Measurements from ENCODE around the gene PRKAR2B. TPM values are rescaled to one million over a fixed set of nuclear protein-coding genes. Genes with fewer than 3 reads are reported as not detected.
A peak's percentile ranks its signal among the peaks of the same experiment; 100 is the strongest.

Gene PRKAR2B
- total RNA-seq, 2 donors from 2014 or later = 3.9 to 5.3 TPM

- TF ChIP-seq, protein P1, sequence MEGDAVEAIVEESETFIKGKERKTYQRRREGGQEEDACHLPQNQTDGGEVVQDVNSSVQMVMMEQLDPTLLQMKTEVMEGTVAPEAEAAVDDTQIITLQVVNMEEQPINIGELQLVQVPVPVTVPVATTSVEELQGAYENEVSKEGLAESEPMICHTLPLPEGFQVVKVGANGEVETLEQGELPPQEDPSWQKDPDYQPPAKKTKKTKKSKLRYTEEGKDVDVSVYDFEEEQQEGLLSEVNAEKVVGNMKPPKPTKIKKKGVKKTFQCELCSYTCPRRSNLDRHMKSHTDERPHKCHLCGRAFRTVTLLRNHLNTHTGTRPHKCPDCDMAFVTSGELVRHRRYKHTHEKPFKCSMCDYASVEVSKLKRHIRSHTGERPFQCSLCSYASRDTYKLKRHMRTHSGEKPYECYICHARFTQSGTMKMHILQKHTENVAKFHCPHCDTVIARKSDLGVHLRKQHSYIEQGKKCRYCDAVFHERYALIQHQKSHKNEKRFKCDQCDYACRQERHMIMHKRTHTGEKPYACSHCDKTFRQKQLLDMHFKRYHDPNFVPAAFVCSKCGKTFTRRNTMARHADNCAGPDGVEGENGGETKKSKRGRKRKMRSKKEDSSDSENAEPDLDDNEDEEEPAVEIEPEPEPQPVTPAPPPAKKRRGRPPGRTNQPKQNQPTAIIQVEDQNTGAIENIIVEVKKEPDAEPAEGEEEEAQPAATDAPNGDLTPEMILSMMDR (IDR thresholded peaks at IDR 0.05) = no peak
- Histone ChIP-seq H3K36me3 (peaks cover 30% of the 10 kb centered on the region), H3K4me1 (ENCODE audit: control insufficient read depth in 1 of 2, low read depth in 2 of 2) (peaks cover 0 to 10% of the 10 kb centered on the region in 2 donors), H3K4me3 (no peak overlapping the region), H3K27ac (no peak overlapping the region), H3K9me3 (no peaks in the 10 kb centered on the region), H3K27me3 (replicated peaks; ENCODE audit: insufficient read depth) (no peaks in the 10 kb centered on the region)
- no peak for DNase-seq (ENCODE audit: low spot score)
- no peak for ATAC-seq (ENCODE audit: insufficient number of reproducible peaks, low FRiP score, low read depth)
Observed at GRCh38 chr7:107194052-107194451, 149.5 kb downstream of the PRKAR2B start.

GRCh38 chr7:107196834-107197610, 152.5 kb downstream of the PRKAR2B start:
- DNase-seq (ENCODE audit: low spot score) = no peak
- no peak overlapping the region for H3K27ac ChIP-seq
- no peak overlapping the region for H3K4me3 ChIP-seq
- no peaks in the 10 kb centered on the region for H3K27me3 ChIP-seq (replicated peaks; ENCODE audit: insufficient read depth)
- peaks cover 50% of the 10 kb centered on the region for H3K36me3 ChIP-seq
- H3K4me1 ChIP-seq (ENCODE audit: control insufficient read depth in 1 of 2, low read depth in 2 of 2) = peaks cover 0 to 10% of the 10 kb centered on the region in 2 donors
- ATAC-seq (ENCODE audit: insufficient number of reproducible peaks, low FRiP score, low read depth) = no peak
- no peaks in the 10 kb centered on the region for H3K9me3 ChIP-seq
- TF ChIP-seq, protein P1 (IDR thresholded peaks at IDR 0.05) = no peak

DNA sequence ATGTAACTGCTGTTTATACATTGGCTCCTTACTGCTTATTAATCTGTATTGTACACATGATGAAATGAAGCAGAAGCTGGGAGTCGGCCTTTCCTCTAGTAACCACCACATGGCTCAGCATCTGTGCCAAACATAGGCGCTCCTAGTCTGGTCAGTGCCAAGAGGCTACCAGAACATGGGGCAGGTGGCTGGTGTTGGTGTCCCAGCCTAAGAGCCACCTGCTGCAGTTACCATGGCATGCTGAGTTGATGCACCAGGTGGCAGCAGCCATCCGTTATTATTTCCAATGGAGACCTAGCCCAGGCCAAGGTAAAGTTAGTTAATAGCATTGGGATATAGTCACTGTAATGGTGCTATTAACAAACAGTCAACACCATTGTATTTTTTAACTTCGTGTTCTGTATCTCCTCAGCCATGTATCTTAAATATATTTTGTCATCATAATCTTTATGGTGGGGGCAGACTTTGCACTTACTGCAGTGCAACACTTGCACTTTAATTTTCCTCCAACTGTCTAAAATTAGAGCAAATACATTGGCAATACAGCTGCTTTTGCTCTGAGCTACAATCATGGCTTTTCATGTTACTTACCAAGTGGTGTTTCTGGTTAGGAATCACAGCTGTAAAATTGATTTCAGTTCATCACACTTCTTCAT, 157.4 kb downstream of the PRKAR2B start:
- Histone ChIP-seq H3K36me3 (peaks cover 52% of the 10 kb centered on the region), H3K9me3 (no peaks in the 10 kb centered on the region), H3K27ac (no peak overlapping the region), H3K4me3 (no peak overlapping the region), H3K4me1 (ENCODE audit: control insufficient read depth in 1 of 2, low read depth in 2 of 2) (peaks cover 0 to 5% of the 10 kb centered on the region in 2 donors), H3K27me3 (replicated peaks; ENCODE audit: insufficient read depth) (no peaks in the 10 kb centered on the region)
- TF ChIP-seq, protein P1 (IDR thresholded peaks at IDR 0.05) = peak; percentile 23
- DNase-seq (ENCODE audit: low spot score) = no peak
- ATAC-seq (ENCODE audit: insufficient number of reproducible peaks, low FRiP score, low read depth) = no peak

- Histone ChIP-seq H3K27me3 (replicated peaks; ENCODE audit: insufficient read depth) (no peaks in the 10 kb centered on the region), H3K4me1 (ENCODE audit: control insufficient read depth in 1 of 2, low read depth in 2 of 2) (peaks cover 0 to 22% of the 10 kb centered on the region in 2 donors), H3K36me3 (peaks cover 45% of the 10 kb centered on the region), H3K9me3 (no peaks in the 10 kb centered on the region), H3K4me3 (no peak overlapping the region), H3K27ac (no peak overlapping the region)
- ATAC-seq (ENCODE audit: insufficient number of reproducible peaks, low FRiP score, low read depth) (no peak), DNase-seq (ENCODE audit: low spot score) (no peak)
- TF ChIP-seq, protein P1 (IDR thresholded peaks at IDR 0.05) = no peak
Observed at GRCh38 chr7:107203607-107204006, 159.1 kb downstream of the PRKAR2B start.

GRCh38 chr7:107206136-107206535, 161.6 kb downstream of the PRKAR2B start:
- H3K4me3 ChIP-seq = no peak overlapping the region
- ATAC-seq (ENCODE audit: insufficient number of reproducible peaks, low FRiP score, low read depth) (no peak), DNase-seq (ENCODE audit: low spot score) (no peak)
- TF ChIP-seq, protein P1 (IDR thresholded peaks at IDR 0.05) = no peak
- peaks cover 0 to 24% of the 10 kb centered on the region in 2 donors for H3K4me1 ChIP-seq (ENCODE audit: control insufficient read depth in 1 of 2, low read depth in 2 of 2)
- H3K27ac ChIP-seq = no peak overlapping the region
- H3K27me3 ChIP-seq (replicated peaks; ENCODE audit: insufficient read depth) = no peaks in the 10 kb centered on the region
- H3K36me3 ChIP-seq = peaks cover 26% of the 10 kb centered on the region
- H3K9me3 ChIP-seq = no peaks in the 10 kb centered on the region
